ENCODE data around the gene UCN3. TPM values are rescaled to one million over a fixed set of nuclear protein-coding genes. Genes with fewer than 3 reads are reported as not detected.

The UCN3 gene
- polyA plus RNA-seq, 1 of the 3 experiments (the other 2 are of a cell fraction), result not detected

DNA sequence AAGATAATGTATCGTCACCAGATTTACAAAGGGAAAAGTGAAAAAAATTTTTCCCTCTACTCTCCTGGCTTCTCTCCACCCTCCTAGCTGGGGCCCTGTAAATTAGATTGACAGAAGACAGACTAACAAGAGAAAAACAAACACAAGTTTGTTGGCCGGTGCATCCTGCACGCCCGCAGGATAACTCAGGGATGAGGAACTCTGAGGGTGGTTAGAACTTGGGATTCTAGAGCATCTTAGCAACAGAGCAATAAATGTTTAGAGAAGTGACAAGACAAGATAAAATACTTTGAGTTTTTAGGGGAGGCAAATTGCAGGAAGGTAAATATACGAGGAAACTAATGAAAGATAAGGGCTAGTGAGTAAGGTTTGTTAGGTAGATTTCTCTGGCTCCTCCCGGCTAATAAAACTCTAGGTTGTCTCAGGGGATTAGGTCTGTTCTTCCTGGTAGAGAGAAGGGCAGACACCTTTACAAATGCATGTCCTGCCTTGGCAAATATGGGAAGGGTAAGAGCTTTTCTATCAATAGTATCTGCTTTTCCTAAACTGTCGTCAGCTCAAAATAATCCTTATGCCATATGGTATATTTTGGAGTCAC lies 4.3 kb upstream of the UCN3 start:
- CTCF ChIA-PET, result interaction anchor here (1.2 kb wide), 1 partner anchor 546 kb away, joined by 4 read pairs; no protein-coding TSS in a partner anchor
- TF ChIP-seq, protein P1, sequence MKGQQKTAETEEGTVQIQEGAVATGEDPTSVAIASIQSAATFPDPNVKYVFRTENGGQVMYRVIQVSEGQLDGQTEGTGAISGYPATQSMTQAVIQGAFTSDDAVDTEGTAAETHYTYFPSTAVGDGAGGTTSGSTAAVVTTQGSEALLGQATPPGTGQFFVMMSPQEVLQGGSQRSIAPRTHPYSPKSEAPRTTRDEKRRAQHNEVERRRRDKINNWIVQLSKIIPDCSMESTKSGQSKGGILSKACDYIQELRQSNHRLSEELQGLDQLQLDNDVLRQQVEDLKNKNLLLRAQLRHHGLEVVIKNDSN (IDR thresholded peaks at IDR 0.05; ENCODE audit: borderline replicate concordance, low read depth), result no peak
- no peak for TF ChIP-seq EP300 (IDR thresholded peaks at IDR 0.05; ENCODE audit: borderline replicate concordance in 1 of 2, low read depth in 1 of 2, low read length in 1 of 2)
- TF ChIP-seq GABPA (IDR thresholded peaks at IDR 0.05; ENCODE audit: low read depth), result no peak
- TF ChIP-seq JUND (IDR thresholded peaks at IDR 0.05), result no peak
- no peak for TF ChIP-seq GATA2 (CRISPR knock-in tag; IDR thresholded peaks at IDR 0.05)
- no peak for TF ChIP-seq RAD21 (IDR thresholded peaks at IDR 0.05; ENCODE audit: low read length)
- no peak for TF ChIP-seq RCOR1 (IDR thresholded peaks at IDR 0.05; ENCODE audit: low read length)
- no peak for TF ChIP-seq MEF2A (IDR thresholded peaks at IDR 0.05; ENCODE audit: borderline replicate concordance, low read depth)
- TF ChIP-seq TCF12 (IDR thresholded peaks at IDR 0.05), result no peak
- no peak for TF ChIP-seq FOXJ3 (CRISPR knock-in tag; IDR thresholded peaks at IDR 0.05)
- TF ChIP-seq TEAD4 (IDR thresholded peaks at IDR 0.05; ENCODE audit: borderline replicate concordance, insufficient read depth), result no peak
- no peak for TF ChIP-seq EZH2phosphoT487 (IDR thresholded peaks at IDR 0.05; ENCODE audit: borderline replicate concordance, low read depth)
- TF ChIP-seq RXRA (IDR thresholded peaks at IDR 0.05; ENCODE audit: borderline replicate concordance, low read depth), result no peak
- H3K27ac ChIP-seq (ENCODE audit: low read depth in 2 of 2, low read length in 1 of 2), result no peak overlapping the region

DNA sequence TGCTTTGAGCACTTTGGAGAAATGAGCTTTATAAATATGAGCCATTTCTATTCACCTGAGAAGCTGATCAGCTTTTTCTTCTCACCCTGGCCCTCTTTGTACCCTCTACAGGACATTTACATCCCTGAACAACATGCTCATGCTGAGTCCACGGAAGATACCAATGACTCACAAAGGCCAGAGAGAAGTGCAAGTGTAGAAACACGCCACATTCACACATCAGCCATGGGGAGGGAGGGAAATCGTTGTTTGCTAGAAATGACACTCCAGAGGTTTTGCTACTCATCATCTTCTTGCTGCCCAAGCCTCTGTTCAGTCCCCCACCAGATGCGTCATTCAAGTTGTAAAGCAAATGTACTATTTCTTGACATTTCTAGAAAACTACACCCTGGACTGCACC lies 2.8 kb upstream of the UCN3 start:
- ChIA-PET CTCF (no interaction called here), POLR2A (no interaction called here)
- Histone ChIP-seq H4K20me1 (ENCODE audit: insufficient read depth) (no peaks in the 10 kb centered on the region), H3K27ac (ENCODE audit: low read depth in 2 of 2, low read length in 1 of 2) (no peak overlapping the region), H3K27me3 (ENCODE audit: insufficient read depth) (peaks cover 46% of the 10 kb centered on the region), H3K79me2 (ENCODE audit: insufficient read depth) (no peaks in the 10 kb centered on the region), H3K9me2 (no peaks in the 10 kb centered on the region), H2AFZ (ENCODE audit: low read depth) (no peak overlapping the region), H3K9ac (no peak overlapping the region), H3F3A (replicated peaks; ENCODE audit: insufficient read depth) (no peaks in the 10 kb centered on the region), H3K9me3 (no peaks in the 10 kb centered on the region), H3K4me1 (ENCODE audit: control insufficient read depth in 1 of 2, insufficient read depth in 2 of 2, low read depth in 1 of 2, low read length in 1 of 2) (peaks cover 0 to 4% of the 10 kb centered on the region in 2 experiments; a peak in 1 of 4 replicates), H3K4me3 (ENCODE audit: low read depth in 2 of 2, low read length in 1 of 2) (no peak overlapping the region), H3K4me2 (no peak overlapping the region), H3K36me3 (replicated peaks in 1 of 2; ENCODE audit: control insufficient read depth in 1 of 2, insufficient read depth in 2 of 2, low read length in 1 of 2) (no peaks in the 10 kb centered on the region)
- no peak for DNase-seq
- 46% methylated on average over 4 of the region's 4 CpGs for WGBS (ENCODE audit: low lambda C conversion rate)
- no peak for TF ChIP-seq MXI1 (IDR thresholded peaks at IDR 0.05; ENCODE audit: low read depth, low read length)
- TF ChIP-seq SMC3 (IDR thresholded peaks at IDR 0.05; ENCODE audit: low read depth, low read length), result no peak

More for the DNA sequence above, 4.3 kb upstream of the UCN3 start:
- Histone ChIP-seq H3K4me1 (ENCODE audit: control insufficient read depth in 1 of 2, insufficient read depth in 2 of 2, low read depth in 1 of 2, low read length in 1 of 2) (peaks cover 0 to 4% of the 10 kb centered on the region in 2 experiments; a peak in 1 of 4 replicates), H3K4me2 (no peak overlapping the region), H3K9me2 (no peaks in the 10 kb centered on the region), H2AFZ (ENCODE audit: low read depth) (no peak overlapping the region), H3F3A (replicated peaks; ENCODE audit: insufficient read depth) (no peaks in the 10 kb centered on the region), H4K20me1 (ENCODE audit: insufficient read depth) (no peaks in the 10 kb centered on the region), H3K9me3 (no peaks in the 10 kb centered on the region), H3K4me3 (ENCODE audit: low read depth in 2 of 2, low read length in 1 of 2) (no peak overlapping the region), H3K27me3 (ENCODE audit: insufficient read depth) (peaks cover 39% of the 10 kb centered on the region), H3K79me2 (ENCODE audit: insufficient read depth) (no peaks in the 10 kb centered on the region), H3K36me3 (replicated peaks in 1 of 2; ENCODE audit: control insufficient read depth in 1 of 2, insufficient read depth in 2 of 2, low read length in 1 of 2) (no peaks in the 10 kb centered on the region), H3K9ac (no peak overlapping the region)
- POLR2A ChIA-PET, result no interaction called here
- 8% methylated on average over 7 of the region's 7 CpGs for WGBS (ENCODE audit: low lambda C conversion rate)
- DNase-seq, result no peak

All from SK-N-SH (cell line).